ENCODE results near the gene MYOM1. TPM values are rescaled to one million over a fixed set of nuclear protein-coding genes. Genes with fewer than 3 reads are reported as not detected.

The MYOM1 gene
- total RNA-seq, 2 experiments from 2014 or later, result 2.7 to 3.3 TPM

DNA sequence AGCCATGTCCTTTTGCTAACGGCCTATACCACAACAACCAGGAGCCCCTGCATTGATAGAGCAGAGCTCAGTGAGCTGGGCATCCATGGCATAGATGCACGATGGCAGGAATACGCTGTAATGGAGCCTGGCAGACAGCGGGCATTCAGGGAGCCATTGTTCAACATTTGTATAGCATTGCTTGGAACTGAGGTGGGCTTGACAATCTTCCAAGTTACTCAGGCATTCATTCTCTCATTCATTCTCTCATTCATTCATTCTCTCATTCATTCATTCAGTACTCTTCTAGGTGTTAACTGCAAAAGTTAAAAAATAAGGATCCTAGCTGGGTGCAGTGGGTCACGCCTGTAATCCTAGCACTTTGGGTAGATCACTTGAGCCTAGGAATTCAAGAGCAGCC lies 62.7 kb downstream of the MYOM1 start:
- Mint-ChIP-seq H3K9me3 (no peaks in the 10 kb centered on the region), H3K27ac (no peak overlapping the region), H3K36me3 (no peaks in the 10 kb centered on the region), H3K4me3 (no peak overlapping the region), H3K4me1 (no peaks in the 10 kb centered on the region), H3K27me3 (no peaks in the 10 kb centered on the region)
- POLR2A ChIA-PET, result no interaction called here
- DNase-seq, result no peak
- ATAC-seq (ENCODE audit: low read depth), result no peak

DNA sequence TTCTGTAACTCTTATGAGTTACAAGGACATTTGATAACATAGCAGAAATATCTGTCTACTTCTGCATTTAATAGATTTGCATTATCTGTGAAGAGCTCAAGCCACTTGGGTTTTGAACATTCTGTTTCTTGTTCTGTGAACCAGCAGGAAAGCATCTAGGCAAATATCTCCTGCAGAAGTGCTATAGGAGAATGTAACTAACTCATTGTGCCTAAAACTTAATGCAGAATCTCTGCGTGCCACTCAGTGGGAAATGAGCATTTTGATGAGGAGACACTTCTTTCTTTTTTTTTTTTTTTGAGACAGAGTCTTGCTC lies 63.5 kb downstream of the MYOM1 start:
- Mint-ChIP-seq H3K9me3 (no peaks in the 10 kb centered on the region), H3K4me1 (peaks cover 3% of the 10 kb centered on the region), H3K27me3 (peaks cover 2% of the 10 kb centered on the region), H3K4me3 (no peak overlapping the region), H3K27ac (no peak overlapping the region), H3K36me3 (no peaks in the 10 kb centered on the region)
- ATAC-seq (ENCODE audit: low read depth), result no peak
- POLR2A ChIA-PET, result no interaction called here
- no peak for DNase-seq

DNA sequence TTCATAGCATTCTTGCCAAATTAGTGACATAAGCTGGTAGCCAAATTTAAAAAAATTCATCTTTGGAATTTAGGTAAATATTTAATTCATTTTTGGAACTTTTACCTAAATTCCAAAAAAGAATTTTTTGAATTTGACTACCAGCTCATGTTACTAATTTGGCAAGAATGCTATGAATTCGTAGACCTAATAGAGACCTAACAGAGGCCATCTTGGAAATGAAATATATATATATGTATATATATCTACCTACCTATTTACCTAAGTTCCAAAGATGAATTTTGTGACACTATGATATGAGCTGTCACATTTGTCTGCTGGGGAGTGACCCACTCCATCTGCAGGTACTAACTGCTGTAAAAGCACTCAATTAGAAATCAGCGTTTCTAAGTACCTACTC lies 65.6 kb downstream of the MYOM1 start:
- DNase-seq, result no peak
- no peak for ATAC-seq (ENCODE audit: low read depth)
- Mint-ChIP-seq H3K27me3 (peaks cover 2% of the 10 kb centered on the region), H3K36me3 (no peaks in the 10 kb centered on the region), H3K4me1 (peaks cover 5% of the 10 kb centered on the region), H3K27ac (no peak overlapping the region), H3K9me3 (no peaks in the 10 kb centered on the region), H3K4me3 (no peak overlapping the region)
- POLR2A ChIA-PET, result interaction anchor here (0.6 kb wide), 1 partner anchor 168 kb away, joined by 5 read pairs; no protein-coding TSS in a partner anchor

DNA sequence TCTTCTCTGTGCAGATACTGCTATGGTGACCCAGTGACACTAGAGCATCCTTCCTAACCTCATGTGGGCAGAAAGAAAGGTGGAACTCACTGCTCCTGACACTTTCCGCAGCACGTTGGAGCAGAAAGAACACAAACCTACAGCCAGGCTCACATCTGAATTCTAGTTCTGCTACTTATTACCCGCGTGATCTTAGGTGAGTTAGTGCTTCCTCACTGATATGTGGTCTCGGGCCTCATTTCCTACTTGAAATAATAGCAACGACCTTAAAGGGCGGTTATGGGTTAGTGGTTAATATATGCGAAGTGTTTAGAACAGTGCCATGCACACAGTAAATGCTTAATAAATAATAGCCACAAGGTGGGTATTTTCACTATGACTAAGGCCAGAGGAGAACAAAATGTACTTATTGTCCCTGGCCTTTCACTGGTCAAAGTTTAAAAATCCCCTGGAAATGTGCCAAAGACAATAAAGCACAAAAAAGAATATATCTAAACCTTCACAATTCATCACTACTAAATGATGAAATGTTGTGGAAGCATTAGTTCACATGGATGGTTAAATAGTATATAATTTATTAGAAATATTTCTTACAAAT lies 66.6 kb downstream of the MYOM1 start:
- POLR2A ChIA-PET, result no interaction called here
- ATAC-seq (ENCODE audit: low read depth) (no peak), DNase-seq (no peak)
- Mint-ChIP-seq H3K9me3 (no peaks in the 10 kb centered on the region), H3K27me3 (peaks cover 2% of the 10 kb centered on the region), H3K4me1 (peaks cover 5% of the 10 kb centered on the region), H3K27ac (no peak overlapping the region), H3K36me3 (no peaks in the 10 kb centered on the region), H3K4me3 (no peak overlapping the region)

DNA sequence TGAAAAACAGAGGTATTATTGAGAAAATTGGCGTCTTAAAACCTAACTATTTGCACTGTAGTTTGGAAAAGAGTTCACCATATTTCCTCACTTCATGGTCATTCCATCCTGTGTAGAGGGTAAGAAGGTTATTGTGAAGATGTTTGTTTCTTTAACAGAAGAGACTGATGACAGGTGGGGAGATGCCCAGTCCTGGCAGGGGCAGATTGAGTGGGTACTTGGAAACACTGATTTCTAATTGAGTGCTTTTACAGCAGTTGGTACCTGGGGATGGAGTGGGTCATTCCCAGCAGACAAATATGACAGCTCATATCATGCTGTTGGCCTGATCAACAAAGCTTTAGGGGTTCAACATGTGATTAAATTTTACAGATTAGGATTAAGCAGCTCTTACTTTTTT lies 67.5 kb downstream of the MYOM1 start:
- H3K4me1 Mint-ChIP-seq, result peaks cover 5% of the 10 kb centered on the region
- DNase-seq (no peak), ATAC-seq (ENCODE audit: low read depth) (no peak)
- no peak overlapping the region for H3K27ac Mint-ChIP-seq
- POLR2A ChIA-PET, result interaction anchor here (0.9 to 1.6 kb wide), 2 partner anchors 94 to 158 kb away, joined by 3 to 9 read pairs; partner anchors contain the start of gene MYL12A
- no peaks in the 10 kb centered on the region for H3K36me3 Mint-ChIP-seq
- no peaks in the 10 kb centered on the region for H3K9me3 Mint-ChIP-seq
- H3K4me3 Mint-ChIP-seq, result no peak overlapping the region
- peaks cover 2% of the 10 kb centered on the region for H3K27me3 Mint-ChIP-seq

DNA sequence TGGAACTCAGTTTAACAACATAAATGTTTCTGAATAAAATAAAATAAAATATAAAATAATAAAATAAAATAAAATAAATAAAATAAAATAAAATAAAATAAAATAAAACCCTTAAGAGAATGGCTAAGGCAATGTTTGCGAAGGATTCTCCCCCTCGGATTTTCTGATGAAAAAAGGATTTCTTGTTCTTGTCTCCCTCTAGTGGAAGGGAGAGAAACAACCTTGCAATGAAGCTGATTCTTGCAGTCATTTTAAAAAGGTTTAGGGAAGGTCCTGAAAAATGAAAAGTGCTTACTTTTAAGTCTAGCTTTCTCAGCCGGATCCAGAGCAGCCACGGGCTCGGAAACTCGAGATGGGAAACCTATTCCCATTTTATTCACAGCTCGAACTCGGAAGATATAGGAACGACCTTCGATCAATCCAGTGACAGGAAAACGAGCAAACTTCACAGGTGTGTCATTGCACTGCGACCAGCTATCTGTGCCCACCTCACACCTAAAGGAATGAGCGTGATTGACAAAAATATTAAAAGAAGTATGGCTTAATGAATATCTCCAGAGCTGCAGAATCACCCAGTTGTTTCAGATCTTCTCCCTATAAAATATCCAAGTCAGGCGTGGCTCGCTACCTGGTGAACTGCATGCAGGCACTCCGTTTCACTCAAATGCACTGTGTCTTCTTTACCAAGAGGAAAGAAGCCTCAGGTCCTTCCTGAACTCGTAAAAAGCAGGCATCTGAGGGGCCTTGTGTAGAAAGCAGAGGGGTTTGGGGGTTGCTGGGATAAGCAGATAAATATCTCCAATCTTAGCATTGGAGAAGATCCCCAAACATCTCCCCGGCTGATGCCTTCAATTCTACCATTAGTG lies 68.1 kb downstream of the MYOM1 start:
- no peak overlapping the region for H3K27ac Mint-ChIP-seq
- POLR2A ChIA-PET, result interaction anchor here (0.9 to 1.6 kb wide), 2 partner anchors 95 to 158 kb away, joined by 3 to 9 read pairs; partner anchors contain the start of gene MYL12A
- no peaks in the 10 kb centered on the region for H3K36me3 Mint-ChIP-seq
- H3K27me3 Mint-ChIP-seq, result peaks cover 2% of the 10 kb centered on the region
- peaks cover 5% of the 10 kb centered on the region for H3K4me1 Mint-ChIP-seq
- no peak for DNase-seq
- no peak overlapping the region for H3K4me3 Mint-ChIP-seq
- ATAC-seq (ENCODE audit: low read depth), result no peak
- H3K9me3 Mint-ChIP-seq, result no peaks in the 10 kb centered on the region

DNA sequence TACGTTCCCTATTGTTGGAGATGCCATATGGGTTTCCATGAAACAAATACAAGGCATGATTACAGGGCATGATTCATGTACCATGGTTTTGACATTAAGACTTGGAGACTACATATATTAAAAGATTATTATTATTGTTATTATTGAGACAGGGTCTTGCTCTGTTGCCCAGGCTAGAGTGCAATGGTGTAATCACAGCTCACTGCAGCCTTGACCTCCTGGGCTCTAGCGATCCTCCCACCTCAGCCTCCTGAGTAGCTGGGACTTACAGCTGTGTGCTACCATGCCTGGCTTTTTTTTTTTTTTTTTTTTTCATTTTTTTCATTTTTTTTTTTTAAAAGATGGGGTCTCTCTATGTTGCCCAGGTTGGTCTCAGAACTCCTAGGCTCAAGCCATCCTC lies 69.1 kb downstream of the MYOM1 start:
- ATAC-seq (ENCODE audit: low read depth), result no peak
- Mint-ChIP-seq H3K36me3 (no peaks in the 10 kb centered on the region), H3K4me3 (no peak overlapping the region), H3K9me3 (no peaks in the 10 kb centered on the region), H3K27me3 (peaks cover 2% of the 10 kb centered on the region), H3K4me1 (peaks cover 5% of the 10 kb centered on the region), H3K27ac (no peak overlapping the region)
- POLR2A ChIA-PET, result no interaction called here
- no peak for DNase-seq

DNA sequence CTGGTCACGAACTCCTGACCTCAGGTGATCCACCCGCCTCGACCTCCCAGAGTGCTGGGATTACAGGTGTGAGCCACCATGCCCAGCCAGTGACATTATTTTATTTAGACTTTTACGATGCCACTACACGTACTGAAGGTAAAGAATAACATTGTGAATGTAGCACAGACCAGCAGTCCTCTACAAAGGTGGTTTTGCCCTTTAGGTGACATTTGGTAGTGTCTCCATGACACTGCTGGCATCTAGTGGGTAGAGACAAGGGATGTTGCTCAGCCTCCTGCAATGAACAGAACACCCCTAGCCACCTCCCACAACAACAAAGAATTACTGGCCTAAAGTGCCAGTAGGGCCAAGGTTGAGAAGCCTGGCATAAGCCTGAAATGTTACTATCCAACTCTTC lies 69.5 kb downstream of the MYOM1 start:
- Mint-ChIP-seq H3K36me3 (no peaks in the 10 kb centered on the region), H3K4me3 (no peak overlapping the region), H3K4me1 (peaks cover 5% of the 10 kb centered on the region), H3K9me3 (no peaks in the 10 kb centered on the region), H3K27me3 (peaks cover 2% of the 10 kb centered on the region), H3K27ac (no peak overlapping the region)
- no peak for DNase-seq
- ATAC-seq (ENCODE audit: low read depth), result peak; percentile 56
- POLR2A ChIA-PET, result no interaction called here

DNA sequence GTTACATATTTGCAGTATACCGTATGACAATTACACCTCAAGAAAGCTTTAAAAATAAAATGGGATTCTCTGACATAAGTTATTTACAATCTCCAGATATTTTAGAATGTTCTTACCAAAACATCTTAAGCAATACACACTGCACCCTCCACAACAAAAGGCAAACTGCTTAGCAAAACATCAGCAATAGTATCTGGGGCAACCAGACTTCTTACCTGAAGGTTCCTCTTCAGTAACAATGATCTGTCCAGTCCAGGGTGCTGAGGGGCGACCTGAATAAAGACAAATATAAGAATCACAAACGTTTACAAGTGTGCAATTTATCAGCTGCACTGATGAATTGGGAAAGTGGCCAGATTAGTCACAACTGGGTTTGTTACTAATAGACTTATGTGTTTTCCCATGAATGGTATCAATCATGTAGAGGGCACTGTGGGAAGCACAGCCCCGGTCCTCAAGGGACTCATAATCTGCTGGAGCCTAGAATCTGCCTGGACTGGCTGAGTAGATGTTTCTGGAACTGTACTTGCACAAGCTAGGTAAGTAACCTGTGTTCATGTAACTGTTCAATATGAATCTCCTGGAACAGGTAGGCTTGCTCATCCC lies 70.7 kb downstream of the MYOM1 start:
- H3K36me3 Mint-ChIP-seq, result no peaks in the 10 kb centered on the region
- H3K27ac Mint-ChIP-seq, result no peak overlapping the region
- H3K4me3 Mint-ChIP-seq, result no peak overlapping the region
- H3K4me1 Mint-ChIP-seq, result peaks cover 5% of the 10 kb centered on the region
- H3K9me3 Mint-ChIP-seq, result no peaks in the 10 kb centered on the region
- ATAC-seq (ENCODE audit: low read depth) (no peak), DNase-seq (no peak)
- H3K27me3 Mint-ChIP-seq, result peaks cover 2% of the 10 kb centered on the region
- POLR2A ChIA-PET, result no interaction called here

DNA sequence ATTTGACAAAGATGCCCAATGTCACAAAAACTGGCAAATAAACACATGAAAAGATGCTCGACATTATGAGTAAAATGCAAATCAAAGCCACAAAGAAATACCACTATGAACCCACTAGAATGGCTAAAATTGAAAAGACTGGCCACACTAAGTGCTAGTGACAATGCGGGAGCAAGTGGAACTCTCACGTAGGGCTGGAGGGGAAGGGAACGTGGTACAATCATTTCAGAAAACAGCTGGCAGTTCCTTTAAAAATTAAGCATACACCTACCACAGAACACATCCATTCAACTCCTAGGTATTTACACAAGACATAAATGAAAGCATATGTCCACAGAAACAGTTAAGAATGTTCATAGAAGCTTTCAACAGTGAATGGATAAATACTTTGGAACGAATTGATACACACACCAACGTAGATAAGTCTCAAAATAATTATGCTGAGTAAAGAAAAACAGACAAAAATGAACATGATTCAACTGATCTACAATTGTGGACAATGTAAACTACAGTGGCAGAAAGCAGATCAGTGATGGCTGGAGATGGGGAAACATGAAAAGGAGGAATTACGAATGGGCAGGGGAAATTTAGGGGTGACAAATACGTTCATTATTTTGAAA lies 71.7 kb downstream of the MYOM1 start:
- H3K9me3 Mint-ChIP-seq, result no peaks in the 10 kb centered on the region
- POLR2A ChIA-PET, result no interaction called here
- no peaks in the 10 kb centered on the region for H3K36me3 Mint-ChIP-seq
- ATAC-seq (ENCODE audit: low read depth) (no peak), DNase-seq (no peak)
- no peak overlapping the region for H3K4me3 Mint-ChIP-seq
- no peak overlapping the region for H3K27ac Mint-ChIP-seq
- H3K4me1 Mint-ChIP-seq, result peaks cover 5% of the 10 kb centered on the region
- H3K27me3 Mint-ChIP-seq, result peaks cover 2% of the 10 kb centered on the region

DNA sequence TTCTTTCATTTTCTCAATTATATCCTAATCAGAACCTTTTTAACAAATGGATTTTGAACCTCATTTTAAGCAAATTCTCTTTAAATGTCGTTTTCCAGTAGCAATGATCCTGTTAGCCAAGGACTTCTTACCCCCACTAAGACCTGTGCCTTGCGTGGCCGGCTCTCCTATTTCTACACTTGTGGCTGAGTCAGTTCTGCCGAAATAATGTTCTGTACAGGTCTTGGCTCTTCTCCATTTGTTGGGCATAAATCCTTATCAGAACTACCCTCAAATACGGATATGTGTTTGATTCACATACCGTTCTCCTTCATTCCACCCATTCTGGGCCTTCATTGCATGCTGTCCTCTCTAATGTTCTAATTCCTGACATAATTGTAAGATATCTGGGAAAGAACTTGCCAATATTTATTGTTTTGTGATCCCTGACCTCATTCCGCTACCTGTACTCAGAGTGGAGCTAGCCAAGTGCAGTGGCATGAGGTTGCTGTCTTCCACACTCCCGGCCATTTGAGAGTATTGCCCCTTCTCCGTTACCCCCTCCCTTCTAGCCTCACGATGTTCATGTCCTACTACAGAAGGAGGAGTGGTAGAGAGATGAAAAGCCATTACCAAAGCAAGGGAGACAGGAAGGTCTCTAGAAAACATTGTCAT lies 78.7 kb downstream of the MYOM1 start:
- H3K4me3 Mint-ChIP-seq, result no peak overlapping the region
- H3K36me3 Mint-ChIP-seq, result peaks cover 7% of the 10 kb centered on the region
- H3K4me1 Mint-ChIP-seq, result no peaks in the 10 kb centered on the region
- DNase-seq (no peak), ATAC-seq (ENCODE audit: low read depth) (no peak)
- no peak overlapping the region for H3K27ac Mint-ChIP-seq
- H3K27me3 Mint-ChIP-seq, result no peaks in the 10 kb centered on the region
- POLR2A ChIA-PET, result no interaction called here
- H3K9me3 Mint-ChIP-seq, result peaks cover 4% of the 10 kb centered on the region

DNA sequence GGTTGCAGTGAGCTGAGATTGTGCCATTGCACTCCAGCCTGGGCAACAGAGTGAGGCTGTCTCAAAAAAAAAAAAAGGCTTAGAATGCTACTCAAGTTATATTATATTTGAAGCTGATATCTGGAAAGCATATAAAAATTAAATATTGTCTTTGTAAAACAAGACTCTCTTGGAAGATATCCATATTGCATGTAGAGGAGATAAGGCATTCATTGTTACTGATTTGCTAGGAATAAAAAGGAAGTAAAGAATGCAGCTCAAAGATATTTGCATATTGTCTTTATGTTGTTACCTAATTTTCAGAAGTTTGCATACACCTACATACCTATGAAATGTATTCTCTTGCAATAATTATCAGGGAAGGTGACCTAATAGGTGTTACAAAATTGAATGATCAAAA lies 79.4 kb downstream of the MYOM1 start:
- no peak for DNase-seq
- Mint-ChIP-seq H3K27me3 (no peaks in the 10 kb centered on the region), H3K36me3 (peaks cover 7% of the 10 kb centered on the region), H3K27ac (no peak overlapping the region), H3K4me3 (no peak overlapping the region), H3K9me3 (peaks cover 4% of the 10 kb centered on the region), H3K4me1 (no peaks in the 10 kb centered on the region)
- POLR2A ChIA-PET, result no interaction called here
- ATAC-seq (ENCODE audit: low read depth), result no peak

DNA sequence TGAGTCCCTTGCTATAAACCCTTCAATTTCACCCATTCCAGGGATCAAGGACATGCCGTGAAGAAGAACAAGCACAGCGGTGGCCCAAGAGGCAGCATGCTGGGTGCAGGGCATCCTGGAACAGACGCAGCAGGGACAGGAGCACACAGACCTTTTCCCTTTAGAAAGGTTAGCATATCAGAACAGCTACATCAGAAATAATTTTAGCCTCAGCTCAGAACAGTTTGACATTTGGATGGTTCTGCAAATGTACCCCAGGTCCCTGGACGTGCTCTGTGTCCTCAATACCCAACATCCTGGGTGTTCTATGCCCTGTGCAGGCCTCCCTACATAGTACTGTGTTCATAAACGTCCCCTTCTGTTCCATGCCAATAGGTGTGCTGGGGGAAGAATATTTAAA lies 80.4 kb downstream of the MYOM1 start:
- Mint-ChIP-seq H3K27me3 (no peaks in the 10 kb centered on the region), H3K4me1 (no peaks in the 10 kb centered on the region), H3K4me3 (no peak overlapping the region), H3K9me3 (peaks cover 4% of the 10 kb centered on the region), H3K36me3 (peaks cover 7% of the 10 kb centered on the region), H3K27ac (no peak overlapping the region)
- no peak for ATAC-seq (ENCODE audit: low read depth)
- POLR2A ChIA-PET, result no interaction called here
- no peak for DNase-seq

Data from activated naive CD8-positive, alpha-beta T cell treated with anti-CD3 and anti-CD28 coated beads, Interleukin-2, amount 10 ng/mL, durations not matched to agents 7 days and 5 days (primary cell).